Measurements from ENCODE around the gene OR9A2.

- no peak for TF ChIP-seq CTCF (IDR thresholded peaks at IDR 0.05)
- TF ChIP-seq POLR2A (IDR thresholded peaks at IDR 0.05): no peak
These were observed 3.9 kb downstream of the OR9A2 start for GRCh38 chr7:143023047-143023446.

Data from gastroesophageal sphincter (tissue), 3 donors.